HepG2 (cell line): ENCODE measurements around the gene PPIP5K2. TPM values are rescaled to one million over a fixed set of nuclear protein-coding genes. Genes with fewer than 3 reads are reported as not detected.

Experiments used
- ATAC-seq: fragments of 200-7000 bp; cut with Tn5 transposase; 3 replicates; pipeline ENCODE4 v1.9.1; 2020; ENCODE audit warnings: mild to moderate bottlenecking, moderate library complexity
- BruUV-seq: library from RNA; stranded (reverse); fragments of 400-500 nt; replicated peaks from 2 replicates; lab custom pipeline; 2021; lab: Mats Ljungman, UMichigan
- CTCF ChIA-PET: fragments of 300-600 bp; formaldehyde crosslinking; extraction: SDS; loops from one replicate; lab custom pipeline; 2021; ENCODE audit warnings: low total read pairs, inconsistent platforms, low intra/inter-chr PET ratio; lab: Yijun Ruan, JAX
- POLR2A ChIA-PET: fragments of 350-600 bp; sonication (Branson Sonifier 250); formaldehyde crosslinking; loops from one replicate; lab custom pipeline; 2020; ENCODE audit warnings: antibody characterized with exemption, inconsistent platforms; lab: Yijun Ruan, JAX
- DNase-seq: peaks from one replicate; pipeline ENCODE4 v3.0.0-alpha.2; 2015; ENCODE audit warnings: low spot score
- FAIRE-seq: peaks from 3 replicates; lab custom pipeline; 2011; peaks lifted over from hg19 to GRCh38; lab: Jason Lieb, UNC
- H2AFZ ChIP-seq: one replicate; pipeline ENCODE4 v1.6.1; 2011; ENCODE audit warnings: low read length, inconsistent platforms
- H3K27ac ChIP-seq: fragments of 300-600 bp; 3 replicates; pipeline ENCODE4 v1.8.0; 2011; ENCODE audit warnings: mixed run types, mild to moderate bottlenecking, mixed read lengths, low read length, inconsistent platforms; ENCODE audit not compliant: insufficient read depth; ENCODE audit errors: extremely low read length
- H3K27me3 ChIP-seq, 2 experiments: fragments of 200-600 bp in 1 of 2; 2 replicates in 1 of 2; 3 replicates in 1 of 2; pipeline versions ENCODE4 v1.6.0 to v1.8.0; 2011; ENCODE audit warnings: low read length in 2 of 2, mild to moderate bottlenecking in 2 of 2, moderate library complexity in 2 of 2, inconsistent platforms in 1 of 2; ENCODE audit not compliant: insufficient read depth in 2 of 2, control insufficient read depth in 1 of 2
- H3K36me3 ChIP-seq, 2 experiments: fragments of 200-600 bp in 1 of 2; replicated peaks in 1 of 2; 2 replicates in 1 of 2; 3 replicates in 1 of 2; pipeline versions ENCODE4 v1.5.1 to v1.8.0; 2011; ENCODE audit warnings: low read length in 2 of 2, inconsistent platforms in 1 of 2; ENCODE audit not compliant: insufficient read depth in 2 of 2, control insufficient read depth in 1 of 2
- H3K4me1 ChIP-seq: 2 replicates; pipeline ENCODE4 v1.5.1; 2012; ENCODE audit warnings: low read length, inconsistent platforms; ENCODE audit not compliant: insufficient read depth
- H3K4me2 ChIP-seq: 2 replicates; pipeline ENCODE4 v1.6.0; 2011; ENCODE audit warnings: low read depth, low read length, inconsistent platforms
- H3K4me3 ChIP-seq, 3 experiments: fragments of 200-600 bp in 1 of 3; sonication (generic), shearing (Covaris generic) in 1 of 3; replicated peaks in 1 of 3; 2 replicates each; pipeline ENCODE4 v1.5.1; 2011 to 2016; ENCODE audit warnings: low read length in 3 of 3, inconsistent platforms in 2 of 3, low read depth in 2 of 3, mild to moderate bottlenecking in 2 of 3, control low read depth in 1 of 3, mixed read lengths in 1 of 3; ENCODE audit not compliant: insufficient read depth in 1 of 3
- H3K79me2 ChIP-seq: one replicate; pipeline ENCODE4 v1.6.1; 2011; ENCODE audit warnings: low read length, inconsistent platforms; ENCODE audit not compliant: insufficient read depth
- H3K9ac ChIP-seq: 2 replicates; pipeline ENCODE4 v1.6.0; 2011; ENCODE audit warnings: mild to moderate bottlenecking, low read depth, low read length, inconsistent platforms; ENCODE audit not compliant: insufficient read depth
- H3K9me3 ChIP-seq: 2 replicates; pipeline ENCODE4 v1.5.1; 2012; ENCODE audit warnings: mild to moderate bottlenecking, low read length
- H4K20me1 ChIP-seq: 2 replicates; pipeline ENCODE4 v1.6.0; 2011; ENCODE audit warnings: inconsistent platforms, mild to moderate bottlenecking, low read length, moderate library complexity; ENCODE audit not compliant: insufficient read depth
- AGO1 ChIP-seq: fragments of 200-400 bp; formaldehyde crosslinking; IDR thresholded peaks from 2 replicates; pipeline ENCODE4 v1.6.1; 2017; ENCODE audit warnings: mild to moderate bottlenecking, low read depth, low read length, moderate library complexity; ENCODE audit not compliant: poor library complexity, severe bottlenecking
- RAD21 ChIP-seq: fragments of 450-650 bp; formaldehyde crosslinking; IDR thresholded peaks from 2 replicates; pipeline ENCODE4 v1.5.0; 2020; ENCODE audit warnings: mild to moderate bottlenecking
- SOX6 ChIP-seq, 2 experiments: fragments of 450-650 bp in 1 of 2; sonication (generic) in 1 of 2; formaldehyde crosslinking in 1 of 2; IDR thresholded peaks; 2 replicates each; pipeline versions ENCODE4 v1.4.0 to v1.6.1; 2017 to 2020; ENCODE audit warnings: antibody characterized with exemption in 1 of 2, mild to moderate bottlenecking in 1 of 2, missing genetic modification reagents in 1 of 2
- ZBTB4 ChIP-seq: sonication (generic); formaldehyde crosslinking; IDR thresholded peaks from 2 replicates; pipeline ENCODE4 v1.4.0; 2020; ENCODE audit warnings: missing genetic modification reagents, mild to moderate bottlenecking, borderline replicate concordance
- ZBTB40 ChIP-seq, 2 experiments: fragments of 450-650 bp in 1 of 2; sonication (generic) in 1 of 2; formaldehyde crosslinking in 1 of 2; IDR thresholded peaks; 2 replicates each; pipeline versions ENCODE4 v1.6.1 to v1.8.0; 2016 to 2022; ENCODE audit warnings: antibody characterized with exemption in 1 of 2, mild to moderate bottlenecking in 1 of 2, missing genetic modification reagents in 1 of 2
- ZKSCAN5 ChIP-seq: sonication (generic); formaldehyde crosslinking; IDR thresholded peaks from 2 replicates; pipeline ENCODE4 v1.5.1; 2020; ENCODE audit warnings: mild to moderate bottlenecking, missing genetic modification reagents
- ZNF232 ChIP-seq: sonication (generic); formaldehyde crosslinking; IDR thresholded peaks from 2 replicates; pipeline ENCODE4 v1.4.0; 2020; ENCODE audit warnings: missing genetic modification reagents, borderline replicate concordance
- ZNF367 ChIP-seq: sonication (generic); formaldehyde crosslinking; IDR thresholded peaks from 2 replicates; pipeline ENCODE4 v1.4.0; 2020; ENCODE audit warnings: missing genetic modification reagents, borderline replicate concordance
- ZNF580 ChIP-seq: IDR thresholded peaks from 2 replicates; pipeline ENCODE4 v1.6.1; 2016; ENCODE audit warnings: low read depth, borderline replicate concordance
- ZNF776 ChIP-seq: sonication (generic); formaldehyde crosslinking; IDR thresholded peaks from 2 replicates; pipeline ENCODE4 v1.4.0; 2020; ENCODE audit warnings: mild to moderate bottlenecking, missing genetic modification reagents
- WGBS: methylation state at CpG from one replicate; pipeline ENCODE4 v1.1.6; 2017; ENCODE audit warnings: low lambda C conversion rate; 5-methylcytosine and 5-hydroxymethylcytosine counted together
- in situ Hi-C: cut with HindIII; loops from 2 replicates; pipeline ENCODE4 v1.10.0; 2017; ENCODE audit warnings: low pct_unique_long_range_greater_than_20kb; ENCODE audit not compliant: extremely low pct_ligation_motif_present
- intact Hi-C: fragments of 100-400 bp; cut with micrococcal nuclease; formaldehyde crosslinking; loops from one replicate; pipeline ENCODE4 v1.10.0; 2022; ENCODE audit not compliant: unreplicated experiment
- polyA plus RNA-seq, 8 experiments: library from polyadenylated mRNA; depleted of rRNA in 3 of 8; stranded (reverse) in 7 of 8; unstranded in 1 of 8; fragments of >200 nt; fragmentation: Illumina TruSeq in 4 of 8; extraction: Trizol in 4 of 8; gene quantifications; 2 replicates each; pipeline versions ENCODE4 v1.2.1 to v1.2.3, GENCODE V29; 2011 to 2016; ENCODE audit warnings: low read depth in 4 of 8, missing spikeins in 1 of 8, mixed read lengths in 1 of 8; ENCODE audit not compliant: insufficient read depth in 1 of 8
- total RNA-seq, 5 experiments: library from RNA; depleted of rRNA; stranded (reverse); fragments of >200 nt; fragmentation: Illumina TruSeq; extraction: Trizol; gene quantifications; 2 replicates each; pipeline ENCODE4 v1.2.3, GENCODE V29; 2016; ENCODE audit warnings: low read depth in 1 of 5

The PPIP5K2 gene
- total and polyA plus RNA-seq, 2 of the 13 experiments (the other 11 are each of a cell fraction or from before 2014, with no cell fraction given), result 19.7 to 45.6 TPM

GRCh38 chr5:103188436-103188835 lies 68.3 kb downstream of the PPIP5K2 start:
- Histone ChIP-seq H3K4me3 (no peak overlapping the region), H3K79me2 (no peaks in the 10 kb centered on the region), H4K20me1 (no peaks in the 10 kb centered on the region), H3K27ac (no peak overlapping the region), H3K9ac (no peak overlapping the region), H3K4me1 (no peaks in the 10 kb centered on the region), H3K9me3 (no peaks in the 10 kb centered on the region), H3K36me3 (peaks cover 1 to 10% of the 10 kb centered on the region in 2 experiments), H3K27me3 (no peaks in the 10 kb centered on the region), H3K4me2 (no peak overlapping the region), H2AFZ (no peak overlapping the region)
- ChIA-PET POLR2A (no interaction called here), CTCF (no interaction called here)
- FAIRE-seq (no peak), DNase-seq (no peak), ATAC-seq (no peak)
- WGBS, result 100% methylated on average over 1 of the region's 1 CpG
- BruUV-seq, result no TSS peak
- intact Hi-C loops, result no loop called here
- in situ Hi-C loops, result no loop called here
- no peak for TF ChIP-seq ZKSCAN5 (CRISPR knock-in tag)
- TF ChIP-seq ZNF580 (CRISPR knock-in tag), result no peak
- no peak for TF ChIP-seq ZNF776 (CRISPR knock-in tag)
- TF ChIP-seq ZBTB4 (CRISPR knock-in tag), result no peak
- TF ChIP-seq SOX6 (IDR thresholded peaks at IDR 0.05), result no peak
- no peak for TF ChIP-seq SOX6 (CRISPR knock-in tag; IDR thresholded peaks at IDR 0.05)
- TF ChIP-seq AGO1, result no peak
- no peak for TF ChIP-seq ZBTB40 (IDR thresholded peaks at IDR 0.05)
- TF ChIP-seq ZBTB40 (CRISPR knock-in tag; IDR thresholded peaks at IDR 0.05), result no peak
- no peak for TF ChIP-seq ZNF232 (CRISPR knock-in tag)
- no peak for TF ChIP-seq RAD21 (CRISPR knock-in tag)
- TF ChIP-seq ZNF367, result no peak
